NCI-H2196 (cell line): ENCODE measurements around the gene SAMD10.
"Not testable (repeated sequence)": the region's sequence is repeated elsewhere in the genome, so short reads cannot be mapped to it uniquely, and the experiment has no call there.

Experiments used
- DNase-seq: peaks from one replicate; lab custom pipeline; 2025; ENCODE audit not compliant: unreplicated experiment; lab: John Stamatoyannopoulos, UW

The SAMD10 gene

GRCh38 chr20:63969838-63970713 lies 9.4 kb downstream of the SAMD10 start, which contains the start of gene ZNF512B:
TSS of gene ZNF512B (minus strand) at chr20:63969930. CDS start at chr20:63967950, 1,980 bp downstream.
- peak; percentile 79 for DNase-seq

DNA sequence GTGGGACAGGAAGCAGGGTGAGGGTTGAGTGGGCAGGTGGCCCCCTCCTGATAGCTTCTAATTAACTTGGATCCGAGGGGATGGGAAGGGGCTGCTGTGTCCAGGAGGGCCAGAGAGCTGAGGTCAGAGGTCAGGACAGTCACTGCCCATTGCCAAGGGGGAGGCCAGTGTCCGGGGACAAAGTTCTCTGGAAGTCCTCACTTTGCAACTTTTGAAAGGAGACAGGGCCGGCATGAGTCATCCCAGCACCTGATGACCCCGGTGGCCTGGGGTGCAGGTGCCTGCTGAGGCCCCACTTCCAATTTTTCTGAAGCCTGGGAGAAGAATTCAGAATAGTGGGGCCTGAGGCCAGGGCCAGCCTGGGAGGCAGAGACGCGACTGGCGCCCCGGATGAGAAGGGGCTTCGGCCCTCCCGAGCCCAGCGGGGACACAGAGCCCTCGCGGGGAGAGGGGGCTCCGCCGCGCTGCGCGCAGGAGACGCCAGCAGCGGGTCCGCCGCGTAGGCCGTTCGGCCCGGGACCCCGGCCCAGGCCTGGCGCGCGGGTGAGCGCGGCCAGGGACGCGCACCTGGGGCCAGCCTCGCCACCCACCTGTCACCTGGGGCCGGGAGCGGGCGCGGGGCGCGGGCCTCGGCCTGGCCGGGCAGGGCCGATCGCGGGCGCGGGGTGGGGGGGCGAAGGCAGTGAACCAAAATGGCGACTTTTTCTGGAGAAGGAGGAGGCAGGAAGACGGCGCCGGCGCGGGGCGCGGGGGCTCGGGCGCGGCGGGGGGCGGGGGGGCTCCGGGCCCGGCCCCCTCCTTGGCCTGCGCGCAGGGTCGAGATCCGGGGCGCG lies 10.3 kb downstream of the SAMD10 start:
- peak; percentile 49 for DNase-seq

DNA sequence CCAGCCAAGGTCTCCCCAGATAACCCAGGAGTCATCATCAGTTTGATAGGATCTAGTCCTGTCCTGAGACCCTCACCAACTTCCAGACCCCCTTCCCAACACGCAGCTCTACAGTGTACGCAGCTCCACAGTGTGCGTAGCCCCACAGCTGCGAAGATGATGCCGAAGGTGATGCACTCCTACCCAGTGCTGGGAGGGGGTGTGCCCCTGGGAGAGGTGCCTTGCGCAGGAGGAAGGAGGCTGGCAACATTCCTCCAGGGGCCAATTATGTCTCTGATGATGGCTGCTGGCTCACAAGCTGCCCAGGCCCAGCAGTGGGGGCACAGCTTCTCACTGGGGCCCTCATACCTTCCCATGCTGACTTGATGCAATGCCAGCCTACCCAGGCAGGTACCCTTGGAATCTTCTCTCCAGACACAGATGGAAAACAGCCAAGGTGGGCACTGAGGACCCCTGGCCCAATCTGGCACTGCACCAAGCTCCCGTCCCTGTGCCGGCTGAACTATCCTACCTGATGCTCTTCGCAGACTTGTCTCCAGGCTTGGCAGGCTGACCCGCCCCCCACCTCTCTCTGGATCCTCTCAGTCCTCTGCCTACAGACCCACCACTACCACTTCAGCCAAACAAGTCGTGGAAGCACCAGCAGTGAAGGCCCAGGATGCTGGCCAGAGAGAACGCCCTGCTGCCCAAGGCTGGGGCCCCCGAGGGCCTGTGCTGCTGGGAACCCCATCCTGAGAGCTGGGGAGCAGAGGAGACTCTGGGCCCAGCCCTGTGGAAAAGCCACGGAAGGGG lies 11.1 kb downstream of the SAMD10 start:
- no peak for DNase-seq

DNA sequence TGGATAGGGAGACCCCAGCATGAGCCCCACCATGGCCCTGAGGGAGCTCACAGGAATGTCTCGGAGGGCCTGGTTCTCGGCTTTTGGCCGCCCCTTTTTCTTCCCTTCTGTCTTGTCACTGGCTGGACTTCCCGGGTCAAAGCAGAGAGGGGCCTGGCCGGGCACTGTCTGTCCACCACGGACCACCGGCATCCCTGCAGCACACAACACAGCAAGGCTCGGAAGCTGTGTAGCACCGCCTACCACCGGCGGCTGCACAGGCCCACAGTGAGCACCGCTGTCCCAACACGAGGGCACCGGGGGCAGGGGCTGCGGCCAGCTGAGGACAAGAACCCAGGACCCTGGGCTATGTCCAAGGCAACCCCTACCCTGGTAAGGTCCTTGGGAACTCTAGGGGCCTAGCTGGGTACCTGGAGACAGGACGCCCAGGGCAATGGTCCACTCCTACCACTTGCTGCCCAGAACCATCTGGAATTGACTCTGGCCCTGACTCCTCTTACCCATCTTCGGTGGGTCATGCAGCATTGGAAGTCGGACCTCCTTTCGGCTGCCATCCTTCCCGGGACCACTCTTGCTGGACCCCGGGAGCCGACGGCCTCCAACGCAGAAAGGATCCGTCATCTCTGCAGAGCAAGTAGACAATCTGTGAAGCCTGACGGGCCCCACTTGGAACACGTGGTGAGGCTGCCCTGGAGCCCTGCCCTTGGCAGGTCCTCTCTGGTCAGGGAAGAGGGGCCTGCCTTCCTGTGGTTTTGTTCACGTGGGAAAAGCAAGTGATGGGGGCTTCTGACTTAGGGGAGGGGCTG lies 11.9 kb downstream of the SAMD10 start:
- DNase-seq, result no peak

GRCh38 chr20:63966944-63967322 lies 12.5 kb downstream of the SAMD10 start:
- DNase-seq, result no peak

DNA sequence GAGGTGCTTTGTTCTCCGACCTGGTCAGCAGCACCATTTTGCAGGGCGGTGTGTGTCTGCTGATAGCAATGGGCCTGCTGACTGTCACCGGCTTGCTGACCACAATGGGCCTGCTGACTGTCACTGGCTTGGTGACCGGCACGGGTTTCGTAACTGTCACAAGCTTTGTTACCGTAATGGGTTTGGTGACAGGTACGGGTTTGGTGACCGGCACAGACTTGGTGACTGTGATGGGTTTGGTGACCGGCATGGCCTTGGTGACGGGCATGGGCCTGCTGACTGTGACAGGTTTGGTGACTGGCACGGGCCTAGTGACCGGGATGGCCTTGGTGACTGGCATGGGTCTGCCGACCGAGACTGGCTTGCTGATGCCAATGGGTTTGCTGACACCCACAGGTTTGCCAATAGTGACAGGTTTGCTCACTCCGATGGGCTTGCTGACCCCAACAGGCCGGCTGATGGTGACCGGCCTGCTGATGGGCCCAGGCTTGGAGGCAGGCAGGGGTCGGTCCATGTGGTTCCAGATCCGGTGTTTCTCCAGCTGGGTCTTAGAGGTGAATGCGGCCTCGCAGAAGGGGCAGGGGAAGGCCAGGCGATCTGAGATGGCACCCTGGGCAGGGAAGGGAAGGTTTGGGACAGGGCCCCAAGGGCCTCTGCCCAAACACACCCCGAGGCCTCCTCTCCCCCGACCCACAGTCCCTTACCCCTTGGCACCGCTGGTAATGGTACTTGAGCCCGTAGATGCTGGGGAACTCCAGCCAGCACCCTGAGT lies 13.1 kb downstream of the SAMD10 start:
- no peak for DNase-seq

DNA sequence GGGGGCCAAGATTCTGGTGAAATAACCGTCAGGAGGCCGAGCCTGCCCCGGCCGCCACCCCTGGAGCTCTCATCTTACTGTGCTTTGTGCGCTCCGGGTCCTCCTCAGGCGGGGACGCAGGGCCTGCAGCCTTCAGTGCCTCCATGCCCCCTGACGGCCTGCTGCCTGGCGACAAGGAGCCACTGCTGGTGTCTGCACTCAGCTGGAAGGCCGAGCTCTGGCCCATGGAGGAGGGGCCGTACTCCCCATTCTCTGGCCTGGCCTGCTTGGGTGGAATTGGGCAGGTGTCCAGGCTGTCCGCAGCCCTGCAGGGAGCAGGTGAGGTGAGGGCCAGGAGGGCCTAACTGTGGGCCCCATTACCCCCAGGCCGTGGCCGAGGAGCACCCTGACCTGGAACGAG lies 15.0 kb downstream of the SAMD10 start:
- no peak for DNase-seq

- no peak for DNase-seq
Observed at GRCh38 chr20:63963784-63964301, 15.6 kb downstream of the SAMD10 start.

- no peak for DNase-seq
Observed at GRCh38 chr20:63963348-63963741, 16.1 kb downstream of the SAMD10 start.

DNA sequence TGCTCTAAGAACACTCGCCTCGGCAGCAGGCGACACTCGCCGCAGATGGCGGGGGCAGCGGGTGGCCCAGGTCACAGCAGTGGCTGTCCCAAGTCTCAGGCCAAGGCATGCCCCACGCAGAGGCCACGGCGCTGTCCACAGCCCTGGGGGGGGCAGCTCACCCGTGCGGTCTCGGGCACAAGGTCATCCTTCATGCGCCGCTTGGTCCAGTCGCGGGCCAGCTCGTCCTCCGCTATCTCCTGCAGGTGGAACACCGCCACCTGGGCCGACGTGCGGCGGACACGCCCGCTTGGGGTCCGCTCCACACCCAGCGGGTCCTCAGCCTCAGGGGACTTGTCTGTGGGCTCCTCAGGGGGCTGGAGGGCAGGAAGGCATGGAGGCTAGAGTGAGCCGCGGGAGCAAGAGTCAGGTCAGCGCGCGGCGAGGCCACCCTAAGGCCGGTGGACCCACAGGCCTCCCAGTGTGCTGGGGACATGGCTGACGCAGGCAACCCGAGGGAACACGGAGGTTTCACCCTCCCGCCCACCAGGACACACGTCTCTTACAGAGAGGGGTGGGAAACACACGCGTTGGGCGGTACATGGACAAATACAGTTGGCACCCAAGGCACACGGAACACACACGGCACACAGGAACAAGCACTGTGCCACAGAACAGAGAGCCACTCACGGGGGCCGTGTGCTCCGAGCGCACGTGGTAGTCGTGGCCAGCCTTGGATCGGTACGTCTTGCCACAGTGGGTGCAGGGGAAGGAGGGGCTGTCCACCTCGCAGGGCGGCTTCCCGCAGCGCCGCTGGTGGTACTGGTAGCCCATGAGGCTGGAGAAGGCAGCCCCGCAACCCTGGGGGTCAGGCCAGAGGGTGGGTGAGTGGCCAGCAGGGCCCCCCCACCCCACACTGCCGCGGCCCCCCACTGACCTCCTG lies 16.8 kb downstream of the SAMD10 start:
- no peak for DNase-seq

DNA sequence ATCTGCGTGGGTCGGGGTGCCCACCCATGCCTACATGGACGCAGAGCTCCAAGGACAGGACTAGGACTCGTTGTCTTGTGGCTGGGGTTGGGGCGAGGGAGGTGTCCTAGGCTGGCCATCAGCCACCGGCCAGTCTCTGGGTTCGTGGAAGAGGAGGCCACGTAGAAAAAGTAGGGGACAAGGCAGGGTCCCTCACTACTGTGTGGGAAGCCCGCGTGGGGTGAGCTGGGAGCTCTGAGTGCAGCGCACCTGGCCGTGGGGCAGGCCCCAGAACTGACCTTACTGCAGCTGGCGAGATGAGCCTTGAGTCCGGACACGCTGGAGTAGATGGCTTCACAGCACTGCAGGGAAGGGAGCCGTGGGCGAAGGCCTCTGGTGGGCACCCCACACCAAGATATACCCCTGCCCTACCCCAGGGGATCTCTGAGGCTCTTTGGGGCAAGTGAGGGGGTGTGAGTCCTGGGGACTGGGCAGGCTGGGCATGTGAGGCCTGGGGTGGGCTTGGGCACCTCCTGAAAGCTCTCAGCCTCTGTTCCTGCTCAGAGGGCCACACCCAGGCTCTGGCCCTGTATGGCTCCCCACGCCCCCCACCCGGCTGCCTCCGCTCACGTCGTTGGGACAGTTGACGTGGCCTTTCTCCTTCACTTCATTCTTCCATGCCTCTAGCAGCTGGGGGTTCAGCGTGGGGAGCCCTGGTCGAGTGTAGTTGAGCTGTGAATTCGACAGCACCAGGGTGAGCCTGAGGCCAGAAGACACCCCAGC lies 17.6 kb downstream of the SAMD10 start:
- DNase-seq, result no peak

- not testable (repeated sequence) for DNase-seq
Observed at GRCh38 chr20:63960654-63961621, 18.5 kb downstream of the SAMD10 start.

GRCh38 chr20:63959699-63960075 lies 19.8 kb downstream of the SAMD10 start:
- DNase-seq, result no peak

DNA sequence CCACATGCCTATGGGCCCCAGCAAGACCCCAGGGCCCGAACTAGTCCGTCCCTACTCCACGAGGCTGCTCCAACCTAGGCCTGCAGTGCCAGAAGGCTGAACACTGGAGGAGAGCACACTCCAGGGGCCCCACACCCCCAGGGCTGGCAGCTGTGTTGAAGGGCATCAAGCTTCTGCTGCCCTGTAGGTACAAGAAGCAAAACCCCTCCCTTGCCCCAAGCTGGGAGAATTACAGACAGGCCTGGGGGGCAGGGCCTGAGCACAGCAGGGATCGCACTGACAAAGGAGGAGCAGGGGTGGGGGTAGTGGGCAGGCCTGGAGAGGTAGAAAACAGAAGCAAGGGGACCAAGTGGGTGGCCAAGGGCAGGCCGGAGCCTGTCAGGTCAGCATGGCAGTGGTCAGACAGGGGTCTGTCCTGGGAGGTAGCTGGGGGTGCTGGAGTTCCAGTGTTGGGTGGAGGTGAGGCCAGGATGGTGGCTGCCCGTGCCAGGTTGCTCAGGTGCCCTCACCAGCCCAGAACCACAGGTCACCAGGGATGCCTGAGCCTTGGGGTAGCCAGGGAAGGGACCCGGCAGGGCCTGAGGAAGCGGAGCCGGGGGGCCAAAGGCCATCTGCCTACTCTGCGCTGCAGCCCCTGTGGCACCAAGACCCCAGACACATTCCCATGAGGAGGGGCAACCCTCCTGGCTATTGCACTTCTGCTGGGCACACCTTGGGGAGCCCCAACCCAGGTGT lies 20.3 kb downstream of the SAMD10 start:
- no peak for DNase-seq

DNA sequence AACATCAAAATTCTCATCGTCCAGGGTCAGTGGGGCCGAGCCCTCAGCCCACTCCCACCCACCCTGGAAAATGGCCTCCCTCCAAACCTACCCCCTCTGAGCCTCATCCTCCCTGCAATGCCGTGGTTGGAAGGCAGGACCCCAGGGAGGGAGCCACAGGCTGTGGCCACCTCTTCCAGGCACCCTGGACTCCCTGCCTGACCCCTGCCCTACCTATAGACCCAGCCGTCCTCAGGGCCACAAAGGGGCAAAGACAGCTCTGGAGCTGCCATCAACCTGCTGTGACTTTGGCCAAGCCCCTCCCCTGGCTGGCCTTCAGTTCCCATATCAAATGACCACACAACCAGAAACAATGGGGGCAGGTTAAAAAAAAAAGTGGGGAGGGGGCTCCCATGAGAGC lies 21.0 kb downstream of the SAMD10 start:
- DNase-seq, result no peak
